Measurements from ENCODE around the gene LGALS3. TPM values are rescaled to one million over a fixed set of nuclear protein-coding genes. Genes with fewer than 3 reads are reported as not detected.
A peak's percentile ranks its signal among the peaks of the same experiment; 100 is the strongest.

LGALS3 gene
- polyA plus RNA-seq, 2 of the 4 experiments (the other 2 are of a cell fraction) = 60.2 to 61.0 TPM

DNA sequence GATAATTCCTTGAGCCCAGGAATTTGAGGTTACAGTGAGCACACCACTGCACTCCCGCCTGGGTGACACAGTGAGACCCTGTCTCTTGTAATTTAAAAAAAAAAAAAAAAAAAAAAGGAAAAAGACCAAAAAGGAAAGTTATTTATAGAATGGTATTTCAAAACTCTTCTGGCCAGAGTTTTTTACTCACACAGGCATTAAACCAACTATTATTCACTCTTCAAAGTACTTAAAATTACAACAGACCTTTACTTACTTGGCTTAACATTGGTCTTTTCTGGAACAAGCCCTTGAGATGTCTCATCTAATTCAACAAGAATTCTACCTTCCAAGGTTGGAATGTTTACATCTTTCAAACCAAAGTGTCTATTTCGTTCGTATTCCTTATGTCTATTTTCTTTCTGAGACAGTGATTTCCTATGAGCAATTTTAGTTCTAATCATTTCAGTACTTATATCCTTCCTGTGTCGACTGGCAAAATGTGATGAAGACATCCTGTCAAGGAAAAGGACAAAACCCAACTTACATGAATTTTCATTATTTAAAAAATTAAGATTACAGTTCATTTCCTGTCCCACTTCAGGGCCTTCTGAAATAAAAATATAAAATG lies 59.7 kb downstream of the LGALS3 start:
- DNase-seq (ENCODE audit: low read depth in 1 of 2, low spot score in 1 of 2) (no peak), FAIRE-seq (no peak), ATAC-seq (no peak)
- POLR2A ChIA-PET = no interaction called here
- WGBS (ENCODE audit: missing lambda C conversion rate) = 95% methylated on average over 4 of the region's 4 CpGs
- Histone ChIP-seq H3K27ac (no peak overlapping the region), H3K9me3 (no peaks in the 10 kb centered on the region), H3K4me2 (peak overlapping the region; percentile 75; the same call in 1 of the 3 replicates), H3K4me1 (peaks cover 13% of the 10 kb centered on the region), H3K4me3 (no peak overlapping the region)
- CTCF ChIA-PET = interaction anchor here (0.6 to 0.9 kb wide), 3 partner anchors 58 to 904 kb away, joined by 3 to 4 read pairs (median 4); no protein-coding TSS in a partner anchor
- TF ChIP-seq HOXB5 (CRISPR knock-in tag; IDR thresholded peaks at IDR 0.05) = no peak
- no peak for TF ChIP-seq HOXA7 (CRISPR knock-in tag; IDR thresholded peaks at IDR 0.05)
- no peak for TF ChIP-seq ZSCAN20 (CRISPR knock-in tag; IDR thresholded peaks at IDR 0.05)
- TF ChIP-seq FOSL2 (IDR thresholded peaks at IDR 0.05) = no peak
- no peak for TF ChIP-seq FOSL2 (CRISPR knock-in tag; IDR thresholded peaks at IDR 0.05)
- no peak for TF ChIP-seq ZNF302 (CRISPR knock-in tag; IDR thresholded peaks at IDR 0.05)
- no peak for TF ChIP-seq HEYL (CRISPR knock-in tag; IDR thresholded peaks at IDR 0.05)

- no peak for FAIRE-seq
- Histone ChIP-seq H3K27ac (peak overlapping the region; percentile 73 to 84), H3K4me2 (peak overlapping the region; percentile 75), H3K9me3 (no peaks in the 10 kb centered on the region), H3K4me3 (peak overlapping the region; percentile 86), H3K4me1 (peaks cover 13% of the 10 kb centered on the region)
- POLR2A ChIA-PET = no interaction called here
- ATAC-seq = peak in 1 of 2 experiments; percentile 15; a peak in 3 of 6 replicates
- CTCF ChIA-PET = interaction anchor here (1.0 to 1.2 kb wide), 3 partner anchors 35 to 101 kb away, joined by 3 to 4 read pairs (median 4); no protein-coding TSS in a partner anchor
- TF ChIP-seq FOSB (CRISPR knock-in tag; IDR thresholded peaks at IDR 0.05) = no peak
- no peak for TF ChIP-seq TFCP2L1 (CRISPR knock-in tag; IDR thresholded peaks at IDR 0.05)
- TF ChIP-seq KDM1A (IDR thresholded peaks at IDR 0.05; ENCODE audit: low read depth) = no peak
- no peak for TF ChIP-seq NR3C1 (IDR thresholded peaks at IDR 0.05)
- TF ChIP-seq NFE2L2 (conservative IDR thresholded peaks at IDR 0.05; ENCODE audit: low read length) = no peak
- TF ChIP-seq KDM5A (IDR thresholded peaks at IDR 0.05) = no peak
- no peak for TF ChIP-seq ESRRA (IDR thresholded peaks at IDR 0.05; ENCODE audit: borderline replicate concordance, low read length)
- TF ChIP-seq RFX5 (IDR thresholded peaks at IDR 0.05) = no peak
- no peak for TF ChIP-seq HMGXB4 (CRISPR knock-in tag; IDR thresholded peaks at IDR 0.05; ENCODE audit: borderline replicate concordance)
- no peak for TF ChIP-seq SMC3 (IDR thresholded peaks at IDR 0.05)
- no peak for TF ChIP-seq ZC3H11A (IDR thresholded peaks at IDR 0.05)
- TF ChIP-seq, protein P1, sequence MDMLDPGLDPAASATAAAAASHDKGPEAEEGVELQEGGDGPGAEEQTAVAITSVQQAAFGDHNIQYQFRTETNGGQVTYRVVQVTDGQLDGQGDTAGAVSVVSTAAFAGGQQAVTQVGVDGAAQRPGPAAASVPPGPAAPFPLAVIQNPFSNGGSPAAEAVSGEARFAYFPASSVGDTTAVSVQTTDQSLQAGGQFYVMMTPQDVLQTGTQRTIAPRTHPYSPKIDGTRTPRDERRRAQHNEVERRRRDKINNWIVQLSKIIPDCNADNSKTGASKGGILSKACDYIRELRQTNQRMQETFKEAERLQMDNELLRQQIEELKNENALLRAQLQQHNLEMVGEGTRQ (IDR thresholded peaks at IDR 0.05) = no peak
- TF ChIP-seq, protein P2, sequence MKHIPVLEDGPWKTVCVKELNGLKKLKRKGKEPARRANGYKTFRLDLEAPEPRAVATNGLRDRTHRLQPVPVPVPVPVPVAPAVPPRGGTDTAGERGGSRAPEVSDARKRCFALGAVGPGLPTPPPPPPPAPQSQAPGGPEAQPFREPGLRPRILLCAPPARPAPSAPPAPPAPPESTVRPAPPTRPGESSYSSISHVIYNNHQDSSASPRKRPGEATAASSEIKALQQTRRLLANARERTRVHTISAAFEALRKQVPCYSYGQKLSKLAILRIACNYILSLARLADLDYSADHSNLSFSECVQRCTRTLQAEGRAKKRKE (CRISPR knock-in tag; IDR thresholded peaks at IDR 0.05; ENCODE audit: low read depth) = no peak
- no peak for TF ChIP-seq HOXB5 (CRISPR knock-in tag; IDR thresholded peaks at IDR 0.05)
- no peak for TF ChIP-seq EHMT2 (IDR thresholded peaks at IDR 0.05; ENCODE audit: low read depth)
- no peak for TF ChIP-seq TP53 (CRISPR knock-in tag; IDR thresholded peaks at IDR 0.05)
- TF ChIP-seq HOXA7 (CRISPR knock-in tag; IDR thresholded peaks at IDR 0.05) = no peak
- no peak for TF ChIP-seq GATA3 (IDR thresholded peaks at IDR 0.05; ENCODE audit: borderline replicate concordance)
- no peak for DNase-seq (ENCODE audit: low read depth in 1 of 2, low spot score in 1 of 2)
- 16% methylated on average over 8 of the region's 8 CpGs for WGBS (ENCODE audit: missing lambda C conversion rate)
Observed at GRCh38 chr14:55190906-55191202, 61.8 kb downstream of the LGALS3 start.
